A549 (cell line): Measurements from ENCODE around the gene MARCHF10. TPM values are rescaled to one million over a fixed set of nuclear protein-coding genes. Genes with fewer than 3 reads are reported as not detected.
A peak's percentile ranks its signal among the peaks of the same experiment; 100 is the strongest.
"Not testable (repeated sequence)": the region's sequence is repeated elsewhere in the genome, so short reads cannot be mapped to it uniquely, and the experiment has no call there.

Experiments
- ATAC-seq, 2 experiments: fragments of 200-7000 bp in 1 of 2; fragments of >200 bp in 1 of 2; cut with Nextera tagmentation in 1 of 2; cut with Tn5 transposase in 1 of 2; 3 replicates each; pipeline versions ENCODE4 v1.8.0 to v1.9.1; 2018 to 2020; ENCODE audit warnings: mild to moderate bottlenecking in 1 of 2, moderate library complexity in 1 of 2
- CTCF ChIA-PET: fragments of 300-600 bp; sonication (Branson Sonifier 250); formaldehyde crosslinking; extraction: SDS; loops from one replicate; lab custom pipeline; 2021; ENCODE audit warnings: antibody characterized with exemption, inconsistent platforms; lab: Yijun Ruan, JAX
- POLR2A ChIA-PET: fragments of 350-600 bp; formaldehyde crosslinking; extraction: SDS; loops from one replicate; lab custom pipeline; 2021; ENCODE audit warnings: antibody characterized with exemption, inconsistent platforms; lab: Yijun Ruan, JAX
- DNase-seq, 2 experiments: peaks; one replicate each; pipeline versions ENCODE4 v3.0.0 to v3.0.0-alpha.2; 2011 to 2016; ENCODE audit warnings: low read depth in 1 of 2, low spot score in 1 of 2
- FAIRE-seq: peaks from 2 replicates; lab custom pipeline; 2011; peaks lifted over from hg19 to GRCh38; lab: Jason Lieb, UNC
- H3K27ac ChIP-seq, 2 experiments: fragments of >200 bp; sonication (Bioruptor Twin); formaldehyde crosslinking; 3 replicates each; pipeline ENCODE4 v1.5.1; 2016 to 2017
- H3K4me1 ChIP-seq: fragments of >200 bp; sonication (Bioruptor Twin); formaldehyde crosslinking; 3 replicates; pipeline ENCODE4 v1.6.1; 2016
- H3K4me2 ChIP-seq: fragments of >200 bp; sonication (Bioruptor Twin); formaldehyde crosslinking; 3 replicates; pipeline ENCODE4 v1.6.1; 2016
- H3K4me3 ChIP-seq: fragments of >200 bp; sonication (Bioruptor Twin); formaldehyde crosslinking; 3 replicates; pipeline ENCODE4 v1.5.1; 2016
- H3K9me3 ChIP-seq: fragments of >200 bp; sonication (Bioruptor Twin); formaldehyde crosslinking; 3 replicates; pipeline ENCODE4 v1.6.1; 2016
- CBX2 ChIP-seq: fragments of 200-600 bp; sonication (generic); IDR thresholded peaks from 2 replicates; pipeline ENCODE4 v1.6.1; 2016; ENCODE audit warnings: low read depth, mild to moderate bottlenecking, borderline replicate concordance
- CHD2 ChIP-seq: fragments of 150-350 bp; IDR thresholded peaks from 2 replicates; pipeline ENCODE4 v1.6.1; 2014; ENCODE audit warnings: low read length; ENCODE audit not compliant: partially characterized antibody
- EHF ChIP-seq: fragments of 250-450 bp; sonication (Bioruptor Pico); IDR thresholded peaks from 2 replicates; pipeline ENCODE4 v1.5.0; 2020; ENCODE audit warnings: mild to moderate bottlenecking
- EP300 ChIP-seq, 2 experiments: fragments of >200 bp; sonication (Bioruptor Twin); formaldehyde crosslinking; IDR thresholded peaks; 2 replicates in 1 of 2; 3 replicates in 1 of 2; pipeline ENCODE4 v1.6.1; 2016 to 2017
- FOXS1 ChIP-seq: fragments of 250-450 bp; sonication (Bioruptor Pico); IDR thresholded peaks from 2 replicates; pipeline ENCODE4 v1.5.0; 2020; ENCODE audit warnings: mild to moderate bottlenecking, moderate library complexity
- GATA3 ChIP-seq: IDR thresholded peaks from 2 replicates; pipeline ENCODE4 v1.6.1; 2012; ENCODE audit warnings: borderline replicate concordance
- HEYL ChIP-seq: fragments of 250-450 bp; sonication (Bioruptor Pico); IDR thresholded peaks from 2 replicates; pipeline ENCODE4 v1.8.0; 2021; ENCODE audit warnings: mild to moderate bottlenecking, moderate library complexity
- HOXB13 ChIP-seq: fragments of 250-450 bp; sonication (Bioruptor Pico); IDR thresholded peaks from 2 replicates; pipeline ENCODE4 v1.5.0; 2020; ENCODE audit warnings: low read depth, mild to moderate bottlenecking, moderate library complexity
- JUN ChIP-seq, 2 experiments: fragments of >200 bp; sonication (Bioruptor Twin); formaldehyde crosslinking; IDR thresholded peaks; 2 replicates in 1 of 2; 3 replicates in 1 of 2; pipeline ENCODE4 v1.6.1; 2016 to 2017
- KDM1A ChIP-seq: fragments of 200-600 bp; sonication (generic); IDR thresholded peaks from 2 replicates; pipeline ENCODE4 v1.6.1; 2016; ENCODE audit warnings: low read depth, mild to moderate bottlenecking
- NR3C1 ChIP-seq: fragments of >200 bp; sonication (Bioruptor Twin); formaldehyde crosslinking; IDR thresholded peaks from 3 replicates; pipeline ENCODE4 v1.6.1; 2017
- POLR2AphosphoS2 ChIP-seq: conservative IDR thresholded peaks from 2 replicates; pipeline ENCODE4 v1.6.1; 2012; ENCODE audit warnings: low read length, improper control_type of control experiment, inconsistent platforms
- RCOR1 ChIP-seq: fragments of 150-350 bp; IDR thresholded peaks from 2 replicates; pipeline ENCODE4 v1.6.1; 2014; ENCODE audit warnings: antibody characterized with exemption, low read length, low read depth
- RFX5 ChIP-seq: fragments of 450-650 bp; IDR thresholded peaks from 2 replicates; pipeline ENCODE4 v1.7.1; 2014; ENCODE audit warnings: antibody characterized with exemption, mild to moderate bottlenecking, moderate library complexity
- RNF2 ChIP-seq: fragments of 200-600 bp; sonication (generic); IDR thresholded peaks from 2 replicates; pipeline ENCODE4 v1.6.1; 2016; ENCODE audit warnings: low read depth, mild to moderate bottlenecking, antibody characterized with exemption, moderate library complexity, borderline replicate concordance
- SMC3 ChIP-seq: fragments of >200 bp; sonication (Bioruptor Twin); formaldehyde crosslinking; IDR thresholded peaks from 3 replicates; pipeline ENCODE4 v1.6.1; 2018; ENCODE audit warnings: inconsistent platforms
- SREBF2 ChIP-seq: fragments of 450-650 bp; IDR thresholded peaks from 2 replicates; pipeline ENCODE4 v1.6.1; 2014; ENCODE audit warnings: mild to moderate bottlenecking, moderate library complexity
- ZC3H11A ChIP-seq: fragments of 450-650 bp; IDR thresholded peaks from 2 replicates; pipeline ENCODE4 v1.6.1; 2014; ENCODE audit warnings: antibody characterized with exemption, mild to moderate bottlenecking
- ZNF302 ChIP-seq: fragments of 250-450 bp; sonication (Bioruptor Pico); IDR thresholded peaks from 2 replicates; pipeline ENCODE4 v1.9.0; 2021; ENCODE audit warnings: inconsistent platforms, mild to moderate bottlenecking, moderate library complexity
- WGBS: methylation state at CpG from one replicate; pipeline ENCODE4 v1.1.6; 2017; ENCODE audit errors: missing lambda C conversion rate; 5-methylcytosine and 5-hydroxymethylcytosine counted together
- polyA plus RNA-seq, 4 experiments: library from polyadenylated mRNA; depleted of rRNA in 3 of 4; stranded (reverse); fragments of >200 nt; fragmentation: RNase III in 1 of 4; extraction: RNeasy Plus Mini Kit Qiagen cat#74134 plus additional on column Dnase treatment in 1 of 4; gene quantifications; 2 replicates in 3 of 4; 3 replicates in 1 of 4; pipeline ENCODE4 v1.2.3, GENCODE V29; 2011 to 2017
- TF ChIP-seq, protein P1 (sequence below): IDR thresholded peaks from 2 replicates; pipeline ENCODE4 v1.6.1; 2012
- TF ChIP-seq, protein P2 (sequence below): fragments of >200 bp; sonication (Bioruptor Twin); formaldehyde crosslinking; IDR thresholded peaks from 3 replicates; pipeline ENCODE4 v1.5.1; 2016
- TF ChIP-seq, protein P3 (sequence below): fragments of 150-350 bp; IDR thresholded peaks from 2 replicates; pipeline ENCODE4 v1.6.1; 2014; ENCODE audit warnings: low read depth, mild to moderate bottlenecking, low read length

The MARCHF10 gene
- polyA plus RNA-seq, 2 of the 4 experiments (the other 2 are of a cell fraction): 0.43 to 0.57 TPM

DNA sequence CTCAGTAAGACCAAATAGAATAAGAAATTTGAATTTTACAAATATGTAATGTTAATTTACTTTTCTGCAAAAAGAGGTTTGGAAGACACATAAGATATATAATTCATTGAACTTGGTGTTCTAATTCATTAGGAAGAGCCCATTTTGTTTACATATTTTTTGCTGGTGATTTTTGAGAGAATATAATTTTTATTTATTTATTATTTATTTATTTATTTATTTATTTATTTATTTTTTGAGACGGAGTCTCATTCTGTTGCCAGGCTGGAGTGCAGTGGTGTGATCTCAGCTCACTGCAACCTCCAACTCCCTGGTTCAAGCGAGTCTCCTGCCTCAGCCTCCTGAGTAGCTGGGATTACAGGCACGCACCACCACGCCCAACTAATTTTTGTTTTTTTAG lies 25.7 kb upstream of the MARCHF10 start:
- CTCF ChIA-PET, POLR2A ChIA-PET, H3K9me3 ChIP-seq, H3K4me2 ChIP-seq, DNase-seq, H3K4me1 ChIP-seq, FAIRE-seq, H3K27ac ChIP-seq, ATAC-seq, H3K4me3 ChIP-seq: not testable (repeated sequence)
- 90% methylated on average over 4 of the region's 4 CpGs for WGBS
- peak; percentile 43 for TF ChIP-seq ZC3H11A

DNA sequence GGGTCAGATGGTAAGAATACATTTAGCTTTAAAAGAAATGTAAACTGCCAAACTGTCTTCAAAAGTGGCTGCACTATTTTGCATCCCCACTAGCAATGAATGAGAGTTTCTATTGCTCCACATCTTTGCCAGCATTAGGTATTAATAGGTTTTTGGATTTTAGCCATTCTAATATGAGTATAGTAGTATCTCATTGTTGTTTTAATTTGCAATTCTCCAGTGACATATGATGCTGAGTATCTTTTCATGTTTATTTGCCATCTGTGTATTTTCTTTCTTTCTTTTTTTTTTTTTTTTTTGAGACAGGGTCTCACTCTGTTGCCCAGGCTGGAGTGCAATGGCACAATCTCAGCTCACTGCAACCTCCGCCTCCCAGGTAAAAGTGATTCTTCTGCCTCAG lies 24.3 kb upstream of the MARCHF10 start:
- peaks cover 9% of the 10 kb centered on the region; the same call in 2 of the 3 replicates for H3K4me1 ChIP-seq
- FAIRE-seq: no peak
- no peak overlapping the region for H3K27ac ChIP-seq
- no peaks in the 10 kb centered on the region for H3K9me3 ChIP-seq
- ChIA-PET CTCF (interaction anchor here (0.6 to 1.2 kb wide), 4 partner anchors 10 to 534 kb away, joined by 3 read pairs; no protein-coding TSS in a partner anchor), POLR2A (no interaction called here)
- H3K4me3 ChIP-seq: no peak overlapping the region
- no peak for DNase-seq
- 92% methylated on average over 1 of the region's 1 CpG for WGBS
- no peak for ATAC-seq
- H3K4me2 ChIP-seq: no peak overlapping the region
- TF ChIP-seq HEYL (no peak), GATA3 (no peak), RCOR1 (no peak), NR3C1 (no peak), KDM1A (no peak), RNF2 (no peak), SREBF2 (no peak), EP300 (IDR thresholded peaks at IDR 0.05) (no peak), FOXS1 (CRISPR knock-in tag) (no peak), ZNF302 (CRISPR knock-in tag) (no peak), CBX2 (no peak), RFX5 (no peak)
- TF ChIP-seq, protein P1, sequence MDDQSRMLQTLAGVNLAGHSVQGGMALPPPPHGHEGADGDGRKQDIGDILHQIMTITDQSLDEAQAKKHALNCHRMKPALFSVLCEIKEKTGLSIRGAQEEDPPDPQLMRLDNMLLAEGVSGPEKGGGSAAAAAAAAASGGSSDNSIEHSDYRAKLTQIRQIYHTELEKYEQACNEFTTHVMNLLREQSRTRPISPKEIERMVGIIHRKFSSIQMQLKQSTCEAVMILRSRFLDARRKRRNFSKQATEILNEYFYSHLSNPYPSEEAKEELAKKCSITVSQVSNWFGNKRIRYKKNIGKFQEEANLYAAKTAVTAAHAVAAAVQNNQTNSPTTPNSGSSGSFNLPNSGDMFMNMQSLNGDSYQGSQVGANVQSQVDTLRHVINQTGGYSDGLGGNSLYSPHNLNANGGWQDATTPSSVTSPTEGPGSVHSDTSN: no peak
- TF ChIP-seq, protein P2, sequence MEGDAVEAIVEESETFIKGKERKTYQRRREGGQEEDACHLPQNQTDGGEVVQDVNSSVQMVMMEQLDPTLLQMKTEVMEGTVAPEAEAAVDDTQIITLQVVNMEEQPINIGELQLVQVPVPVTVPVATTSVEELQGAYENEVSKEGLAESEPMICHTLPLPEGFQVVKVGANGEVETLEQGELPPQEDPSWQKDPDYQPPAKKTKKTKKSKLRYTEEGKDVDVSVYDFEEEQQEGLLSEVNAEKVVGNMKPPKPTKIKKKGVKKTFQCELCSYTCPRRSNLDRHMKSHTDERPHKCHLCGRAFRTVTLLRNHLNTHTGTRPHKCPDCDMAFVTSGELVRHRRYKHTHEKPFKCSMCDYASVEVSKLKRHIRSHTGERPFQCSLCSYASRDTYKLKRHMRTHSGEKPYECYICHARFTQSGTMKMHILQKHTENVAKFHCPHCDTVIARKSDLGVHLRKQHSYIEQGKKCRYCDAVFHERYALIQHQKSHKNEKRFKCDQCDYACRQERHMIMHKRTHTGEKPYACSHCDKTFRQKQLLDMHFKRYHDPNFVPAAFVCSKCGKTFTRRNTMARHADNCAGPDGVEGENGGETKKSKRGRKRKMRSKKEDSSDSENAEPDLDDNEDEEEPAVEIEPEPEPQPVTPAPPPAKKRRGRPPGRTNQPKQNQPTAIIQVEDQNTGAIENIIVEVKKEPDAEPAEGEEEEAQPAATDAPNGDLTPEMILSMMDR: no peak

DNA sequence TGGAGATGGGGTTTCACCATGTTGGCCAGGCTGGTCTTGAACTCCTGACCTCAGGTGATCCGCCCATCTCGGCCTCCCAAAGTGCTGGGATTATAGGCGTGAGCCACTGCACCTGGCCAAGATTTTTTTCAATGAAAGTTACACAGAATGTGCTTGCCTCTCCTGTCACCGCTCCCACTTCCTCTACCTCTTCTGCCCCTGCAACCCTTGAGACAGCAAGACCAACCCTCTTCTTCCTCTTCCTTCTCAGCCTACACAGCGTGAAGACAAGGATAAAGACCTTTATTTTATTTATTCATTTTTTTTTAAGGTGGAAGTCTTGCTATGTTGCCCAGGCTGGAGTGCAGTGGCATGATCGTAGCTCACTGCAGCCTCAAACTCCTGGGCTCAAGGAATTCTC lies 23.0 kb upstream of the MARCHF10 start:
- ATAC-seq, H3K4me2 ChIP-seq, H3K4me3 ChIP-seq, H3K9me3 ChIP-seq, DNase-seq, FAIRE-seq, POLR2A ChIA-PET: not testable (repeated sequence)
- WGBS: 86% methylated on average over 6 of the region's 6 CpGs
- H3K4me1 ChIP-seq: peaks cover 17% of the 10 kb centered on the region; the same call in 2 of the 3 replicates
- CTCF ChIA-PET: interaction anchor here (0.6 kb wide), 1 partner anchor 10 kb away, joined by 3 read pairs; no protein-coding TSS in a partner anchor
- H3K27ac ChIP-seq: peak overlapping the region; percentile 19; a peak in 2 of 6 replicates

DNA sequence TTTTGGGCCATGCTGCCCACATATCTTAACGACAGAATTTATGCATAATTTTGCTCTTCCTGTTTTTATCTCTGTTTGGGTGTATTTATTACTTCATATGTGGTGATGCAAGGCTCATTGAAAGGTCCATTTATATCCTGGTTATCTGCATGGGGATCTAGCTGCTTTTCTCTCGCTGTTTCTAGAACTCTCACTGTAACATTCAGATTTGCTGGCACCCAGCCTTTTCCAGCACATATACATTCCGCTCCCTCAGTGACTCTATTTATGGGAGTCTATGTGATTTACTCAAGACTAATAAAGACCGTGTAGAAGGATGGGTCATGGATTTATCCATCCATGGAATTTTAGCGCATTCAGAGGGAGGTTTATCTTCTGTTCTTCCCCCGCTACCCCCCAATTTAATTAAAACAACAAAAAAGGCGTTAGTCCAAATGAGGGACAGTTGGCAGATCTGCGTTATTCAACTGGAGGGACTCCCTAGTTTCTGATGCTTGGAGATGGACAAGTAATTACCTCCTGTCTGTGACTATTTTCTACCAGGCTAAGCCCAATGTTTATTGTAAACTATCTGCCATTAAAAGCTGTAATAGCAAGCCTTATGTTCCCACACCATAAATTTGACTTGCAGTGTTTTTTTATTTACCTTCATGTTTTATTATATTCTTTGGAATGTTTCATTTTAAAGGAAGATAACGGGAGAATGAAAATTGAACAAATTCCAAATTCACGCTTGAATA lies 19.8 kb upstream of the MARCHF10 start:
- 83% methylated on average over 10 of the region's 10 CpGs for WGBS
- H3K4me2 ChIP-seq: 0 out of 3 replicates have a peak overlapping the region, but pooled peaks have one; percentile 3
- DNase-seq (no peak), ATAC-seq (no peak), FAIRE-seq (no peak)
- ChIA-PET POLR2A (no interaction called here), CTCF (interaction anchor here (0.6 to 1.5 kb wide), 5 partner anchors 15 to 726 kb away, joined by 3 to 5 read pairs (median 3); no protein-coding TSS in a partner anchor)
- H3K9me3 ChIP-seq: no peaks in the 10 kb centered on the region
- peak overlapping the region; percentile 5 to 28; a peak in 4 of 6 replicates for H3K27ac ChIP-seq
- no peak overlapping the region for H3K4me3 ChIP-seq
- TF ChIP-seq CHD2 (no peak), EHF (CRISPR knock-in tag) (no peak), FOXS1 (CRISPR knock-in tag) (no peak), HOXB13 (CRISPR knock-in tag) (no peak), RCOR1 (no peak), SMC3 (no peak), JUN (IDR thresholded peaks at IDR 0.05) (no peak), POLR2AphosphoS2 (no peak)
- TF ChIP-seq, protein P1: no peak
- TF ChIP-seq, protein P3, sequence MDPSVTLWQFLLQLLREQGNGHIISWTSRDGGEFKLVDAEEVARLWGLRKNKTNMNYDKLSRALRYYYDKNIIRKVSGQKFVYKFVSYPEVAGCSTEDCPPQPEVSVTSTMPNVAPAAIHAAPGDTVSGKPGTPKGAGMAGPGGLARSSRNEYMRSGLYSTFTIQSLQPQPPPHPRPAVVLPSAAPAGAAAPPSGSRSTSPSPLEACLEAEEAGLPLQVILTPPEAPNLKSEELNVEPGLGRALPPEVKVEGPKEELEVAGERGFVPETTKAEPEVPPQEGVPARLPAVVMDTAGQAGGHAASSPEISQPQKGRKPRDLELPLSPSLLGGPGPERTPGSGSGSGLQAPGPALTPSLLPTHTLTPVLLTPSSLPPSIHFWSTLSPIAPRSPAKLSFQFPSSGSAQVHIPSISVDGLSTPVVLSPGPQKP: no peak
- TF ChIP-seq, protein P2: no peak
- H3K4me1 ChIP-seq: peaks cover 45% of the 10 kb centered on the region
